GM21447 (cell line): ENCODE data around the gene PHKB.

Experiments
- ATAC-seq: cut with Tn5 transposase; IDR thresholded peaks from one replicate; pipeline ENCODE4 v1.9.1; 2021; ENCODE audit not compliant: unreplicated experiment

PHKB gene

GRCh38 chr16:47565454-47565853 lies 104.3 kb downstream of the PHKB start:
- no peak for ATAC-seq

- ATAC-seq, result no peak
Measured at GRCh38 chr16:47567321-47567720, 106.2 kb downstream of the PHKB start.

GRCh38 chr16:47568351-47568750 lies 107.2 kb downstream of the PHKB start:
- ATAC-seq, result no peak

- ATAC-seq, result no peak
Measured at GRCh38 chr16:47571049-47571448, 109.9 kb downstream of the PHKB start.

GRCh38 chr16:47571711-47572110 lies 110.6 kb downstream of the PHKB start:
- no peak for ATAC-seq

GRCh38 chr16:47574091-47575054 lies 113.2 kb downstream of the PHKB start:
- no peak for ATAC-seq

GRCh38 chr16:47577029-47577428 lies 115.9 kb downstream of the PHKB start:
- no peak for ATAC-seq

- ATAC-seq, result no peak
Measured at GRCh38 chr16:47578033-47578432, 116.9 kb downstream of the PHKB start.

GRCh38 chr16:47578573-47578972 lies 117.4 kb downstream of the PHKB start:
- no peak for ATAC-seq

- no peak for ATAC-seq
Measured at GRCh38 chr16:47581114-47581513, 120.0 kb downstream of the PHKB start.

GRCh38 chr16:47584464-47585225 lies 123.5 kb downstream of the PHKB start:
- ATAC-seq, result no peak

GRCh38 chr16:47586121-47586520 lies 125.0 kb downstream of the PHKB start:
- ATAC-seq, result no peak

- no peak for ATAC-seq
Measured at GRCh38 chr16:47590472-47590871, 129.3 kb downstream of the PHKB start.

- ATAC-seq, result no peak
Measured at GRCh38 chr16:47592232-47592631, 131.1 kb downstream of the PHKB start.

GRCh38 chr16:47599512-47599911 lies 138.4 kb downstream of the PHKB start:
- ATAC-seq, result peak; percentile 83

GRCh38 chr16:47600376-47600775 lies 139.2 kb downstream of the PHKB start:
- ATAC-seq, result no peak

GRCh38 chr16:47604306-47604705 lies 143.2 kb downstream of the PHKB start:
- ATAC-seq, result no peak

- no peak for ATAC-seq
Measured at GRCh38 chr16:47611042-47611441, 149.9 kb downstream of the PHKB start.

- no peak for ATAC-seq
Measured at GRCh38 chr16:47611848-47612493, 150.8 kb downstream of the PHKB start.

- ATAC-seq, result no peak
Measured at GRCh38 chr16:47612711-47613110, 151.6 kb downstream of the PHKB start.

GRCh38 chr16:47613251-47613650 lies 152.1 kb downstream of the PHKB start:
- ATAC-seq, result no peak
